ENCODE results near the gene MAML3.

MAML3 gene

GRCh38 chr4:140123666-140124377 lies 30.2 kb downstream of the MAML3 start:
- DNase-seq: no peak

GRCh38 chr4:140122891-140123290 lies 31.1 kb downstream of the MAML3 start:
- no peak for DNase-seq

GRCh38 chr4:140121646-140122045 lies 32.3 kb downstream of the MAML3 start:
- DNase-seq: no peak

- no peak for DNase-seq
Observed at GRCh38 chr4:140118931-140119640, 34.9 kb downstream of the MAML3 start.

- DNase-seq: no peak
Observed at GRCh38 chr4:140117947-140118346, 36.0 kb downstream of the MAML3 start.

- DNase-seq: peak; percentile 38
Observed at GRCh38 chr4:140116442-140117104, 37.4 kb downstream of the MAML3 start.

GRCh38 chr4:140115140-140115539 lies 38.8 kb downstream of the MAML3 start:
- no peak for DNase-seq

GRCh38 chr4:140113653-140114052 lies 40.3 kb downstream of the MAML3 start:
- DNase-seq: no peak

GRCh38 chr4:140112576-140112975 lies 41.4 kb downstream of the MAML3 start:
- DNase-seq: no peak

- no peak for DNase-seq
Observed at GRCh38 chr4:140111256-140111655, 42.7 kb downstream of the MAML3 start.

GRCh38 chr4:140110542-140111215 lies 43.3 kb downstream of the MAML3 start:
- DNase-seq: no peak

GRCh38 chr4:140109737-140110136 lies 44.2 kb downstream of the MAML3 start:
- no peak for DNase-seq

GRCh38 chr4:140109292-140109691 lies 44.7 kb downstream of the MAML3 start:
- DNase-seq: no peak

- no peak for DNase-seq
Observed at GRCh38 chr4:140108713-140109230, 45.2 kb downstream of the MAML3 start.

- DNase-seq: no peak
Observed at GRCh38 chr4:140108243-140108642, 45.7 kb downstream of the MAML3 start.

GRCh38 chr4:140106289-140106844 lies 47.6 kb downstream of the MAML3 start:
- no peak for DNase-seq

- no peak for DNase-seq
Observed at GRCh38 chr4:140105436-140105835, 48.5 kb downstream of the MAML3 start.

GRCh38 chr4:140103676-140104075 lies 50.3 kb downstream of the MAML3 start:
- DNase-seq: peak; percentile 50

GRCh38 chr4:140102421-140102820 lies 51.6 kb downstream of the MAML3 start:
- DNase-seq: no peak

- no peak for DNase-seq
Observed at GRCh38 chr4:140100771-140101170, 53.2 kb downstream of the MAML3 start.

GRCh38 chr4:140099983-140100382 lies 54.0 kb downstream of the MAML3 start:
- peak; percentile 59 for DNase-seq

GRCh38 chr4:140098455-140099160 lies 55.4 kb downstream of the MAML3 start:
- peak; percentile 30 for DNase-seq

Data from CD4-positive, alpha-beta T cell treated with Interleukin-17A for 4 hours (primary cell).